WERI-Rb-1 (cell line): ENCODE measurements around the gene PRTG.

Source experiments
- DNase-seq: peaks from one replicate; pipeline ENCODE4 v3.0.0-alpha.2; 2020
- H3K27ac ChIP-seq: fragments of 250-450 bp; sonication (Bioruptor Pico); 2 replicates; pipeline ENCODE4 v1.5.1; 2020; ENCODE audit warnings: mild to moderate bottlenecking, moderate library complexity
- H3K27me3 ChIP-seq: fragments of 250-450 bp; sonication (Bioruptor Pico); 2 replicates; pipeline ENCODE4 v1.5.1; 2021; ENCODE audit warnings: mild to moderate bottlenecking, low read depth, moderate library complexity; ENCODE audit not compliant: insufficient read depth, severe bottlenecking
- H3K36me3 ChIP-seq: fragments of 250-450 bp; sonication (Bioruptor Pico); 2 replicates; pipeline ENCODE4 v1.5.1; 2020; ENCODE audit warnings: mild to moderate bottlenecking, moderate library complexity
- H3K4me3 ChIP-seq: 2 replicates; pipeline ENCODE4 v1.5.1; 2011; ENCODE audit warnings: low read depth, mild to moderate bottlenecking, control low read depth, low read length
- H3K9me3 ChIP-seq: fragments of 250-450 bp; sonication (Bioruptor Pico); 2 replicates; pipeline ENCODE4 v1.5.1; 2021; ENCODE audit warnings: mild to moderate bottlenecking, moderate library complexity; ENCODE audit not compliant: severe bottlenecking
- TF ChIP-seq, protein P1 (sequence below): IDR thresholded peaks from 2 replicates; pipeline ENCODE4 v1.5.1; 2011; ENCODE audit warnings: low read depth, mild to moderate bottlenecking, control low read depth, inconsistent platforms, low read length

The PRTG gene

DNA sequence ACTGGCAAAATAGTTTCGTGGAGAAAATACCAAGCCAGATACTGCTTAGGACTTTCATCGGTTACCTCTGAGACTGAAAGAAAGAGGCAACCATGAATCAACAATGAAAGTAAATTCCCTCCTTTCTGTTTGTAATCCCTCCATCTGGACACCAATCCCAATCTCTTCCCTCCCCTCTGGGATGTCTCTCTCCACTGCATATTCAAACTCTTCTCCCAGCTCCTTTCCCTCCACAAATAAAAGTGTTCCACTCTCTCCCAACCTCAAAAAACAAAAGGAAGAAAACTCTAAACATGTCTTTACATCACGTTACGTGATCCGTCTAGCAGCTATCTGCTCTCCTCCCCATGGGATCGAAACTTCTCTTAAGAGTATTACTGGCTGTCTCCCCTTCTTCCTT lies 55.2 kb downstream of the PRTG start:
- Histone ChIP-seq H3K27me3 (no peaks in the 10 kb centered on the region), H3K4me3 (no peak overlapping the region), H3K9me3 (no peaks in the 10 kb centered on the region), H3K27ac (peak overlapping the region; percentile 45), H3K36me3 (no peaks in the 10 kb centered on the region)
- no peak for DNase-seq
- TF ChIP-seq, protein P1, sequence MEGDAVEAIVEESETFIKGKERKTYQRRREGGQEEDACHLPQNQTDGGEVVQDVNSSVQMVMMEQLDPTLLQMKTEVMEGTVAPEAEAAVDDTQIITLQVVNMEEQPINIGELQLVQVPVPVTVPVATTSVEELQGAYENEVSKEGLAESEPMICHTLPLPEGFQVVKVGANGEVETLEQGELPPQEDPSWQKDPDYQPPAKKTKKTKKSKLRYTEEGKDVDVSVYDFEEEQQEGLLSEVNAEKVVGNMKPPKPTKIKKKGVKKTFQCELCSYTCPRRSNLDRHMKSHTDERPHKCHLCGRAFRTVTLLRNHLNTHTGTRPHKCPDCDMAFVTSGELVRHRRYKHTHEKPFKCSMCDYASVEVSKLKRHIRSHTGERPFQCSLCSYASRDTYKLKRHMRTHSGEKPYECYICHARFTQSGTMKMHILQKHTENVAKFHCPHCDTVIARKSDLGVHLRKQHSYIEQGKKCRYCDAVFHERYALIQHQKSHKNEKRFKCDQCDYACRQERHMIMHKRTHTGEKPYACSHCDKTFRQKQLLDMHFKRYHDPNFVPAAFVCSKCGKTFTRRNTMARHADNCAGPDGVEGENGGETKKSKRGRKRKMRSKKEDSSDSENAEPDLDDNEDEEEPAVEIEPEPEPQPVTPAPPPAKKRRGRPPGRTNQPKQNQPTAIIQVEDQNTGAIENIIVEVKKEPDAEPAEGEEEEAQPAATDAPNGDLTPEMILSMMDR: no peak

DNA sequence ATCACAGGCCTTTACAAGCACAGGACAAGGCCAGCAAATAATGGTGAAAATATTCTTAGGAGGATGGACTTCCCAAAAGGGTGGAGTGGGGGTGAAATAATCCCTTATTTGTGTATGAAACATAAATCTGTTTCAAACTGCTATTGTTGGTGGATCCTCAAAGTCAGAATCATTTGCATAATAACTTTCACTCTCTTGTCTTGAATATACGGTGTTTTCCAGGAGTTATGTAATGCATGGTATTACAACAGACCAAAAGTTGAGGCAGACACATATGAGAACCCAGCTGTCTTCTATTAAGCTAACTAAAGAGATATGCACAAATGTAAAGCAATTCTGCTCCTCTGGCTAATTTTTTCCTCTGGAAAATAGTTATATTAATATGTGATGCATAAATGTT lies 57.7 kb downstream of the PRTG start:
- Histone ChIP-seq H3K27ac (no peak overlapping the region), H3K9me3 (no peaks in the 10 kb centered on the region), H3K36me3 (no peaks in the 10 kb centered on the region; the same call in 1 of the 2 replicates), H3K4me3 (no peak overlapping the region), H3K27me3 (no peaks in the 10 kb centered on the region)
- TF ChIP-seq, protein P1: no peak
- DNase-seq: no peak

DNA sequence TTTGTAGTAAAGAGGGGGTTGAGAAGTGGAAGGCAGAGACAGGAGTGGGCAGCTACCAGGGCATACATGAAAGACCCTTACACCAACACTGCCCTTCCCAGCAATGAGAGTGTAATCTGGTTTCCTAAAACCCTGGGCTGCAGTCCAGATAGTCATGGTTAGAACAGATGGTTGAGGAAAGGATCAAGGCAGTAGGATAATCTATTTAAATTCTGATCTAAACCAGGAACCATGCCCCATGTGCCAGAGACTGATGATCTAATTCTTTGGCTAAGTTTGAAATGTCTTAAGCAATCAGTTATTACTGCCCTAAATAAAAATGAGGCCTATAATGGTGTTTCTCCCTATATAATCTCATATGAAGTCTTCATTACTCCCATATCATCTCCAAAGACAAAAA lies 59.6 kb downstream of the PRTG start:
- H3K4me3 ChIP-seq: no peak overlapping the region
- DNase-seq: peak; percentile 26
- TF ChIP-seq, protein P1: no peak
- H3K27me3 ChIP-seq: no peaks in the 10 kb centered on the region
- 0 out of 2 replicates have a peak overlapping the region, but pooled peaks have one; percentile 0 for H3K27ac ChIP-seq
- no peaks in the 10 kb centered on the region; the same call in 1 of the 2 replicates for H3K36me3 ChIP-seq
- no peaks in the 10 kb centered on the region for H3K9me3 ChIP-seq

DNA sequence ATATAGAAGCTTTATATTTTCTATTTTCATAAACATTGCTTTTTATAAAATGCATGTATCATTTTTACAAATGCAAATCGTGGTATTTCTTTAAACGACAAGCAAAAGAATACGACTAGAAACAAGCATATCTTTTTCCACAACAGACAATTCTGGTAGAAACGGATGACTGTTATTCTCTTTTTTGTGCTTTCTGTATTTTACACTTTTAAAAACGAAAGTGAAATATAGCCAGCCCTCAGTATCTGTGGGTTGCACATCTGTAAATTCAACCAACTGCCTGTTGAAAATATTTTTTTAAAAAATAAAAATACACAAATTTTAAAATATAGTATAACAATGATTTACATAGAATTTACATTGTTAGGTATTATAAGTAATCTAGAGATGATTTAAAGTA lies 61.3 kb downstream of the PRTG start:
- Histone ChIP-seq H3K4me3 (no peak overlapping the region), H3K27ac (no peak overlapping the region), H3K9me3 (no peaks in the 10 kb centered on the region), H3K27me3 (no peaks in the 10 kb centered on the region), H3K36me3 (no peaks in the 10 kb centered on the region; the same call in 1 of the 2 replicates)
- DNase-seq: no peak
- TF ChIP-seq, protein P1: no peak

DNA sequence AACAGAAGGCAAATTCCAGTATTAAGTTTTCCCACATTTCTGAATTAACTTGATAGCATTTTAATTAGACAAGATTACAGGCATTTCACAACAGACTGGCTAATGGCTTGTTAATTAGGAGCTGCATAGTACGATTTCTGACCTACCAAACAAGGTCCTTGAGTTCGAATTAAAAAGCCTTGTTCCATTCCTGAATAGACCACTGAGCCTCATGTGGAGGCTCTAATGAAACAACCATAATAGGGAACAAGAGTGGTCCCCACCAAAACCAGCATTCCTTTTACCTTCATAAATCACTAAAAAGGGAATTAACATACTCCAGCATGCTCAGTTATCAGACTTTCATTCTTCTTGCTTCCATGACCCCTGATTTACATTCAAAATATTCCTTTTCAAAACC lies 66.4 kb downstream of the PRTG start:
- no peaks in the 10 kb centered on the region for H3K9me3 ChIP-seq
- H3K4me3 ChIP-seq: no peak overlapping the region
- no peaks in the 10 kb centered on the region for H3K27me3 ChIP-seq
- DNase-seq: no peak
- TF ChIP-seq, protein P1: no peak
- no peaks in the 10 kb centered on the region; the same call in 1 of the 2 replicates for H3K36me3 ChIP-seq
- H3K27ac ChIP-seq: no peak overlapping the region; the same call in 1 of the 2 replicates

DNA sequence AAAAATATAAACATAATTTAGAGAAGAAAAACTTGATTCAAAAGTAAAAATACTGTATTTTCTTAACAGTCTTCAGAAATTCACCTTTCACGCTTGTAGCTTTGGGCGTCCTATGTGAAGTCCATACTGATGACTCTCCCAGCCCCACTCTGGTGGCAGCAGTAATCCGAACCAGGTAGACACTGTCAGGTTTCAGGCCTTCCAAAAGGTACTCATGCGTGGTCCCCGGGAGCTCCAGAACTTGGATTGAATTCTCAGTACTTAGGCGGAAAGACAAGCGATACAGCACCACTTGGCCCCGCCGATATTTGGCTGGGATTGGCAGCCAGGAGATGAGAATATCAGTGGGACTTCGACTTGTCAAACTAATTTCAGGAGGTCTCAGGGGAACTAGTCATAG lies 69.7 kb downstream of the PRTG start:
- Histone ChIP-seq H3K27me3 (no peaks in the 10 kb centered on the region), H3K27ac (no peak overlapping the region), H3K9me3 (no peaks in the 10 kb centered on the region), H3K4me3 (no peak overlapping the region), H3K36me3 (no peaks in the 10 kb centered on the region; the same call in 1 of the 2 replicates)
- TF ChIP-seq, protein P1: no peak
- no peak for DNase-seq
